IPS-20b (cell line): Measurements from ENCODE around the gene HS2ST1.

Source experiments
- H3K27ac ChIP-seq: one replicate; pipeline ENCODE4 v1.5.1; 2013; ENCODE audit warnings: low read length
- H3K27me3 ChIP-seq: 2 replicates; pipeline ENCODE4 v1.6.1; 2013; ENCODE audit warnings: mild to moderate bottlenecking, low read length, inconsistent platforms; ENCODE audit not compliant: insufficient read depth
- H3K36me3 ChIP-seq: 2 replicates; pipeline ENCODE4 v1.6.1; 2013; ENCODE audit warnings: low read depth, mild to moderate bottlenecking, inconsistent platforms, low read length, moderate library complexity; ENCODE audit not compliant: insufficient read depth
- H3K4me1 ChIP-seq: 2 replicates; pipeline ENCODE4 v1.6.1; 2013; ENCODE audit warnings: mild to moderate bottlenecking, control low read depth, inconsistent platforms, low read length, moderate library complexity; ENCODE audit not compliant: insufficient read depth
- H3K4me3 ChIP-seq: 2 replicates; pipeline ENCODE4 v1.5.1; 2013; ENCODE audit warnings: mild to moderate bottlenecking, low read length, inconsistent platforms
- H3K9ac ChIP-seq: 2 replicates; pipeline ENCODE4 v1.6.1; 2013; ENCODE audit warnings: low read depth, mild to moderate bottlenecking, inconsistent platforms, low read length, moderate library complexity
- H3K9me3 ChIP-seq: 2 replicates; pipeline ENCODE4 v1.6.1; 2013; ENCODE audit warnings: mild to moderate bottlenecking, low read depth, low read length, inconsistent platforms; ENCODE audit not compliant: insufficient read depth

HS2ST1 gene

DNA sequence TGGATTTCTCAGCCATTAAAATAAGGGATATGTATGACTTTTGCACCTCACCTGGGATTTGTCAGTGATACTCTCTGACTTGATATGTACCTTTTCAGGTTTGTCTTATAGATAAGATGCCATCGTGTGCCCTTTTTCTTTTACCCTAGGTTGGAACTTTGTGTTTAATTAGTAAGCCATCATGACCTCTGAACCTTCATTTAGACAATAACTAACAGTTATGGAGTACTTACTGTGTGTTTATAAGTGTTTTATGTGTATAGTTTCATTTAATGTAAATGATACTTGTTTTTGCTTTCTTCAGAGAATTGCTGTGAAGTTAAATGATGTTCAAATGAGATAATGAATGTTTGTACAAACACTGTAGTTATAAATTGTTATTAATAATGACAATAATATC is 14.4 kb downstream of the HS2ST1 start:
- no peak overlapping the region for H3K4me3 ChIP-seq
- H3K27me3 ChIP-seq = no peaks in the 10 kb centered on the region
- no peak overlapping the region for H3K9ac ChIP-seq
- H3K27ac ChIP-seq = no peak overlapping the region
- H3K9me3 ChIP-seq = peaks cover 12% of the 10 kb centered on the region
- H3K36me3 ChIP-seq = no peaks in the 10 kb centered on the region
- H3K4me1 ChIP-seq = peaks cover 15% of the 10 kb centered on the region

GRCh38 chr1:86933051-86933450 is 18.6 kb downstream of the HS2ST1 start:
- H3K9ac ChIP-seq = peak overlapping the region; percentile 74; the same call in 1 of the 2 replicates
- no peaks in the 10 kb centered on the region for H3K27me3 ChIP-seq
- no peaks in the 10 kb centered on the region for H3K36me3 ChIP-seq
- H3K4me3 ChIP-seq = 0 out of 2 replicates have a peak overlapping the region, but pooled peaks have one; percentile 47
- H3K9me3 ChIP-seq = no peaks in the 10 kb centered on the region
- peaks cover 25% of the 10 kb centered on the region for H3K4me1 ChIP-seq
- peak overlapping the region; percentile 59 for H3K27ac ChIP-seq

DNA sequence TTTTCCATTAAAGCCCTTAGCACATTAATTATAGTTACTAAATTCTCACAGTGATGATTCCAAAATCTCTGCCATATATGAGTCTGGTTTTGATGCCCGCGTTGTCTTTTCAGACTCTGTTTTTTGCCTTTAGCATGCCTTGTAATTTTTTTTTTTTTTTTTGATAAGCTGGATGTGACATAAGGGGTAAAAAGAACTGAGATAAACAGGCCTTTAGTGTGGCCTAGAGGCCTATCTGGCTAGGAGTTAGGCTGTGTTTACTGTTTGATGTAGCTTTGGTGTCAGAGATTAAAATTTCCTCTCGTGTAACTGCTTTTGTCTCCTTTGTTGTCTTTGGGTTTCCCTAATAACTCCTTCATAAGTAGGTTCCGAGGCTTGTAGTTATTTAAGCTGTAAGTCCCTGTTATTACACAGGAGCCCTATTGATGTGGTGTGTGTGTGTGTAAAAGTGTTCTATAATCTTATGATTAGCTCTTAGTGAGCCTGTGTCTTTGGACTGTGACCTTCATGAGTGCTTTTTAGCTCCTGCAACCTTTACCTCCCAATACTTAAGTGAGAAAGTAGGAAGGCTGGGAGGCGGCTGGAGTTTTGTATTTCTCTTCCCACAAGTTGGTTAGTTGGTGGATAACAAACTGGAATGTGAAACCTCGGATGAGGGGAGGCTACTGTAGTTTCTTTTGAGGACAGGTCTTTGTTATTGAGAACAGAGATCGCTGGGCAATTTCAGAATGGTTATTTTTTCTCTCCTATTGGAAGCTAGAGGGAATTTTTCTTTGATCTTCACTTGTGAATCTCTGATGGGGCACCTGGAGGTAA is 19.3 kb downstream of the HS2ST1 start:
- Histone ChIP-seq H3K9me3 (no peaks in the 10 kb centered on the region), H3K4me3 (peak overlapping the region; percentile 47), H3K36me3 (no peaks in the 10 kb centered on the region), H3K27ac (peak overlapping the region; percentile 59), H3K27me3 (no peaks in the 10 kb centered on the region), H3K9ac (peak overlapping the region; percentile 74), H3K4me1 (peaks cover 31% of the 10 kb centered on the region)

GRCh38 chr1:86938450-86938849 is 24.0 kb downstream of the HS2ST1 start:
- H3K4me1 ChIP-seq = peaks cover 30% of the 10 kb centered on the region
- no peaks in the 10 kb centered on the region for H3K36me3 ChIP-seq
- no peaks in the 10 kb centered on the region for H3K27me3 ChIP-seq
- no peak overlapping the region for H3K27ac ChIP-seq
- H3K9me3 ChIP-seq = no peaks in the 10 kb centered on the region
- H3K9ac ChIP-seq = no peak overlapping the region
- peak overlapping the region; percentile 28; the same call in 1 of the 2 replicates for H3K4me3 ChIP-seq

GRCh38 chr1:86938855-86939254 is 24.4 kb downstream of the HS2ST1 start:
- H3K36me3 ChIP-seq = no peaks in the 10 kb centered on the region
- peaks cover 25% of the 10 kb centered on the region for H3K4me1 ChIP-seq
- H3K4me3 ChIP-seq = peak overlapping the region; percentile 28; the same call in 1 of the 2 replicates
- no peak overlapping the region for H3K27ac ChIP-seq
- H3K9ac ChIP-seq = no peak overlapping the region
- no peaks in the 10 kb centered on the region for H3K27me3 ChIP-seq
- H3K9me3 ChIP-seq = no peaks in the 10 kb centered on the region

- H3K9ac ChIP-seq = no peak overlapping the region
- H3K4me1 ChIP-seq = peaks cover 20% of the 10 kb centered on the region; the same call in 1 of the 2 replicates
- H3K27ac ChIP-seq = no peak overlapping the region
- H3K36me3 ChIP-seq = no peaks in the 10 kb centered on the region
- H3K4me3 ChIP-seq = peak overlapping the region; percentile 28; the same call in 1 of the 2 replicates
- H3K9me3 ChIP-seq = no peaks in the 10 kb centered on the region
- H3K27me3 ChIP-seq = no peaks in the 10 kb centered on the region
These were observed 25.0 kb downstream of the HS2ST1 start for GRCh38 chr1:86939406-86939805.

GRCh38 chr1:86940599-86940998 is 26.2 kb downstream of the HS2ST1 start:
- Histone ChIP-seq H3K27me3 (no peaks in the 10 kb centered on the region), H3K9ac (no peak overlapping the region), H3K4me1 (peaks cover 18% of the 10 kb centered on the region; the same call in 1 of the 2 replicates), H3K27ac (no peak overlapping the region), H3K9me3 (no peaks in the 10 kb centered on the region), H3K4me3 (no peak overlapping the region), H3K36me3 (no peaks in the 10 kb centered on the region)

DNA sequence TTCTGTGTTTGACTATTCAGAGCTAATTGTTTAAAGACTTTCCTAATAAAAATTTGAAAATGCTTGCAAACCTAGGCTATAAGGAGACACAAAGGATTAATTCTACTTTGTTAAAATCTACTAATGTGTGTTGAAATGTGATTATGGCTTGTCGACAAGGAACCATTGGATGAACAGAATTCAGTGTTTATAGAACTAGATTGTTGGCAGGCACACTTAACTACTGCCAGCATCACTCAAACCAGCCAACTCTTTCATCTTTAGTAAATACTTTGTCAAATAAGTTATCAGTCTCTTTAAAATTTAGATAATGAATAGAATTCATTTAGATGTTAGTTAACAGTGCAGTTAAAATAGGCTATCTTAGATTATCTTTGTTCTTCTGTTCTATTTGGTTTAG is 27.6 kb downstream of the HS2ST1 start:
- Histone ChIP-seq H3K27me3 (no peaks in the 10 kb centered on the region), H3K4me1 (peaks cover 20% of the 10 kb centered on the region; the same call in 1 of the 2 replicates), H3K9ac (no peak overlapping the region), H3K4me3 (no peak overlapping the region), H3K36me3 (no peaks in the 10 kb centered on the region), H3K9me3 (no peaks in the 10 kb centered on the region), H3K27ac (no peak overlapping the region)

- no peak overlapping the region for H3K27ac ChIP-seq
- peaks cover 20% of the 10 kb centered on the region; the same call in 1 of the 2 replicates for H3K4me1 ChIP-seq
- no peaks in the 10 kb centered on the region for H3K27me3 ChIP-seq
- H3K9ac ChIP-seq = no peak overlapping the region
- no peaks in the 10 kb centered on the region for H3K9me3 ChIP-seq
- no peaks in the 10 kb centered on the region for H3K36me3 ChIP-seq
- H3K4me3 ChIP-seq = no peak overlapping the region
These were observed 28.3 kb downstream of the HS2ST1 start for GRCh38 chr1:86942743-86943142.

DNA sequence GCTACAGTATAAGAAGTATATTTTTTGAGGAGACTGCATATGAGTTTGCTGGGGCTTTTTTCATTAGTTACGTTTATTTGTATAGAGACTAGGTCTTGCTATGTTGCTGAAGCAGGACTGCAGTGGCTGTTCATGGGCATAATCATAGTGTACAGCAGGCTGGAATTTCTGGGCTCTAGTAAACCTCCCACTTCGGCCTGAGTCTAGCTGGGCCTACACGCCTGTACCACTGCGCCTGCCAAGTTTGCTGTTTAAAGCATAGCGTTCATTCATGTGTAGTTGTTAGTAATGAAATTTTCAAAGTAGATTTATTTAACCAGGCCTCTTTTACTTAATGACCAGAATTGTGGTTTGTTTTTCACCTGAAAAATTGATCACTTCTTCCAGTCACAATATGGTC is 33.8 kb downstream of the HS2ST1 start:
- Histone ChIP-seq H3K9ac (no peak overlapping the region), H3K27me3 (no peaks in the 10 kb centered on the region), H3K9me3 (no peaks in the 10 kb centered on the region), H3K36me3 (no peaks in the 10 kb centered on the region), H3K4me1 (peaks cover 17% of the 10 kb centered on the region), H3K4me3 (no peak overlapping the region), H3K27ac (no peak overlapping the region)

GRCh38 chr1:86950712-86951419 is 36.4 kb downstream of the HS2ST1 start:
- Histone ChIP-seq H3K4me1 (peaks cover 17% of the 10 kb centered on the region), H3K9ac (no peak overlapping the region), H3K4me3 (0 out of 2 replicates have a peak overlapping the region, but pooled peaks have one; percentile 0), H3K27ac (no peak overlapping the region), H3K9me3 (no peaks in the 10 kb centered on the region), H3K27me3 (no peaks in the 10 kb centered on the region), H3K36me3 (no peaks in the 10 kb centered on the region)

- Histone ChIP-seq H3K4me1 (peaks cover 17% of the 10 kb centered on the region), H3K27me3 (no peaks in the 10 kb centered on the region)
These were observed 37.0 kb downstream of the HS2ST1 start for GRCh38 chr1:86951430-86951829.

More at GRCh38 chr1:86951430-86951829, 37.0 kb downstream of the HS2ST1 start:
- no peaks in the 10 kb centered on the region for H3K36me3 ChIP-seq
- H3K27ac ChIP-seq = no peak overlapping the region
- H3K4me3 ChIP-seq = no peak overlapping the region
- no peak overlapping the region for H3K9ac ChIP-seq
- no peaks in the 10 kb centered on the region for H3K9me3 ChIP-seq
